Body of pancreas (tissue), 4 donors: ENCODE measurements around the gene FBXL2. TPM values are rescaled to one million over a fixed set of nuclear protein-coding genes. Genes with fewer than 3 reads are reported as not detected.

Experiments used
- ATAC-seq: fragments of 150-250 bp; one replicate; pipeline ENCODE4 v1.9.1; 2016
- DNase-seq, 4 donors: peaks; one replicate each; pipeline ENCODE4 v3.0.0-alpha.2; 2019
- H3K27ac ChIP-seq, 4 donors: fragments of 200-600 bp; sonication (generic); 1 replicate in 3 of 4; 2 replicates in 1 of 4; pipeline versions ENCODE4 v1.5.1 to v1.6.1; 2016 to 2019; ENCODE audit warnings: mild to moderate bottlenecking in 1 of 4, mixed read lengths in 1 of 4, moderate library complexity in 1 of 4
- H3K27me3 ChIP-seq, 2 donors: fragments of 200-600 bp; sonication (generic); one replicate each; pipeline ENCODE4 v1.6.0; 2016; ENCODE audit warnings: mild to moderate bottlenecking in 1 of 2
- H3K36me3 ChIP-seq, 2 donors: fragments of 200-600 bp; sonication (generic); replicated peaks in 1 of 2; 2 replicates each; pipeline ENCODE4 v1.5.1; 2016; ENCODE audit warnings: low read depth in 2 of 2; ENCODE audit not compliant: insufficient read depth in 1 of 2
- H3K4me1 ChIP-seq: fragments of 200-600 bp; sonication (generic); one replicate; pipeline ENCODE4 v1.6.0; 2016
- H3K4me3 ChIP-seq, 2 donors: fragments of 200-600 bp; sonication (generic); 1 replicate in 1 of 2; 2 replicates in 1 of 2; pipeline ENCODE4 v1.5.1; 2016 to 2019
- H3K9me3 ChIP-seq, 3 donors: fragments of 200-600 bp; sonication (generic); 1 replicate in 2 of 3; 2 replicates in 1 of 3; pipeline ENCODE4 v1.5.1; 2016
- POLR2A ChIP-seq, 3 donors: fragments of 450-650 bp; IDR thresholded peaks; one replicate each; pipeline ENCODE4 v1.6.1; 2016; ENCODE audit warnings: antibody characterized with exemption in 3 of 3, mild to moderate bottlenecking in 2 of 3
- WGBS, 2 donors: methylation state at CpG; one replicate each; pipeline ENCODE4 v1.1.5; 2017; 5-methylcytosine and 5-hydroxymethylcytosine counted together
- intact Hi-C: fragments of 100-400 bp; cut with DNase I; formaldehyde crosslinking; loops from one replicate; pipeline ENCODE4 v1.15.1; 2023
- total RNA-seq, 2 donors: library from RNA; depleted of rRNA; stranded (reverse); fragments of >200 nt; gene quantifications; one replicate each; pipeline ENCODE4 v1.1.0, GENCODE V29; 2016
- TF ChIP-seq, protein P1 (sequence below), 7 experiments: fragments of 450-650 bp in 4 of 7; fragments of 200-600 bp in 3 of 7; sonication (generic) in 3 of 7; IDR thresholded peaks; one replicate each; pipeline ENCODE4 v1.5.1; 2016 to 2019; ENCODE audit warnings: antibody characterized with exemption in 7 of 7

FBXL2 gene
- total RNA-seq, 2 donors from 2014 or later: 5.3 to 6.7 TPM

DNA sequence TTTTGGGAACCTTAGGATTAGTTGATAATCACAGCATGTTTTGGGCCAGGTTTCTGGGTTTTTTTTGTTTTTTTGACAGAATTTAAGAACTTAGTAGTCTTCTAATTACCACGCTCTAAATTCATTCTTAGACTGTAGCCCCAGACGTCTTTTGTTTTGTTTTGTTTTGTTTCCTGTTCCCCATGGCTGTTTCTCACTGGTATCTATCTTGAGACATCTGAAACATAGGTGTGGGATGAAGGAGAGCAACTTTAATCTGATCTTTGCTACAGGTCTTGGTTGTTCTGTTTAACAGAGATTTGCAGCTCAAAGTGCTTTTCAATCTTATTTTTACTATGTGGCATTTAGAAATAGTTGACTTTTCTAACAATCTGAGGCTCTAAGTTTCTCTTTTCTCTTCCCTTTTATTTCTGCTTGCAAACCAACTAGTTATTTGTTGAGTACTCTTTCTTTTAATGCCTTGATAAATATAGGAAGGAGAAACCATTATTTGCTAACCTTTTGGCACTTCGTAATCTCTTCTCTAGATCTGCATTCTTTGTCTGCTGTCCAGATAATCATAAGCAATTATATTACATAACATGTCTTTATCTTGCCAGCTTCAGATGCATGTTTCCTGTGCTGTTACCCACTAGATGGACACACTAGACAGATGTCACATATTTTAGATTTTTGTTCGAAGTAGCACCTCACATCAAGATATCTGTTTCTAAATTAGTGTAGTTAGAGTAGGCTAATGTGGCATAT lies 40.9 kb downstream of the FBXL2 start:
- 65 to 68% methylated on average over 4 of the region's 4 CpGs for WGBS, 2 donors
- no peak for TF ChIP-seq POLR2A (IDR thresholded peaks at IDR 0.05)
- TF ChIP-seq, protein P1, sequence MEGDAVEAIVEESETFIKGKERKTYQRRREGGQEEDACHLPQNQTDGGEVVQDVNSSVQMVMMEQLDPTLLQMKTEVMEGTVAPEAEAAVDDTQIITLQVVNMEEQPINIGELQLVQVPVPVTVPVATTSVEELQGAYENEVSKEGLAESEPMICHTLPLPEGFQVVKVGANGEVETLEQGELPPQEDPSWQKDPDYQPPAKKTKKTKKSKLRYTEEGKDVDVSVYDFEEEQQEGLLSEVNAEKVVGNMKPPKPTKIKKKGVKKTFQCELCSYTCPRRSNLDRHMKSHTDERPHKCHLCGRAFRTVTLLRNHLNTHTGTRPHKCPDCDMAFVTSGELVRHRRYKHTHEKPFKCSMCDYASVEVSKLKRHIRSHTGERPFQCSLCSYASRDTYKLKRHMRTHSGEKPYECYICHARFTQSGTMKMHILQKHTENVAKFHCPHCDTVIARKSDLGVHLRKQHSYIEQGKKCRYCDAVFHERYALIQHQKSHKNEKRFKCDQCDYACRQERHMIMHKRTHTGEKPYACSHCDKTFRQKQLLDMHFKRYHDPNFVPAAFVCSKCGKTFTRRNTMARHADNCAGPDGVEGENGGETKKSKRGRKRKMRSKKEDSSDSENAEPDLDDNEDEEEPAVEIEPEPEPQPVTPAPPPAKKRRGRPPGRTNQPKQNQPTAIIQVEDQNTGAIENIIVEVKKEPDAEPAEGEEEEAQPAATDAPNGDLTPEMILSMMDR (IDR thresholded peaks at IDR 0.05): no peak
- Histone ChIP-seq H3K36me3 (no peaks in the 10 kb centered on the region), H3K4me3 (no peak overlapping the region), H3K9me3 (no peaks in the 10 kb centered on the region), H3K27me3 (no peaks in the 10 kb centered on the region), H3K4me1 (no peaks in the 10 kb centered on the region), H3K27ac (no peak overlapping the region)
- DNase-seq: no peak
- intact Hi-C loops: no loop called here
- ATAC-seq: no peak

DNA sequence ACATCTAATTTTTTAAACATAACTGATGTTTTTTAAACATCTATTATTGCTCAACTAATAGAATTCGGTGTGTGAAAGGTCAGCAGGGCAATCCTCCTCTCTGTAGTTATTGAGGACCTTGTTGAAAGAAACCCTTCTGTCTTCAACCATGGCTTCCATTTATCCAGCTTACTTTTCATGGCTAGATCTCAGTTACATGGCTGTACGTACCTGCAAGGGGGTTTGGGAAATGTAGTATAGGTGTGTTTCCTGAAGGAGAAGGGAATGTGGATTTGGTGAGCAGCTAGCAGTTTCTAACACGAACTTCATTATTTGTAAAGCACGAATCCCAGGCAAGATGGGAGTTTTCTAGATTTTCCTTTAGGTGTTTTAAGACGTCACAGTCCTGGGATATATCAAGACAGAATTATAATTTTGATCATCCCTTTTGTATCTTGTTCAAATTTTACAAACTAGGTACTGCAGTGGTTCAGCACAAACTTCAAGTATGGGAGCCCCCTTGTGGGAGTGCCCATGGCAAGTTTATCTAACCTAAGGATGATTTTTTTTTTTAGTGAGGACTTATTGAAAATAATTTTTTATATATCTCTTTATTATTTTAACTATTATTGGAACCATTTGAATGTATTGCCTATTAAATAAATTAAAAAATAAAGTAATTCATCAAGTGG lies 41.6 kb downstream of the FBXL2 start:
- Histone ChIP-seq H3K27me3 (no peaks in the 10 kb centered on the region), H3K4me3 (no peak overlapping the region), H3K9me3 (no peaks in the 10 kb centered on the region), H3K27ac (no peak overlapping the region), H3K36me3 (no peaks in the 10 kb centered on the region), H3K4me1 (no peaks in the 10 kb centered on the region)
- no peak for ATAC-seq
- no peak for DNase-seq
- 85 to 87% methylated on average over 5 of the region's 5 CpGs for WGBS, 2 donors
- intact Hi-C loops: no loop called here
- TF ChIP-seq POLR2A (IDR thresholded peaks at IDR 0.05): no peak
- TF ChIP-seq, protein P1 (IDR thresholded peaks at IDR 0.05): no peak

DNA sequence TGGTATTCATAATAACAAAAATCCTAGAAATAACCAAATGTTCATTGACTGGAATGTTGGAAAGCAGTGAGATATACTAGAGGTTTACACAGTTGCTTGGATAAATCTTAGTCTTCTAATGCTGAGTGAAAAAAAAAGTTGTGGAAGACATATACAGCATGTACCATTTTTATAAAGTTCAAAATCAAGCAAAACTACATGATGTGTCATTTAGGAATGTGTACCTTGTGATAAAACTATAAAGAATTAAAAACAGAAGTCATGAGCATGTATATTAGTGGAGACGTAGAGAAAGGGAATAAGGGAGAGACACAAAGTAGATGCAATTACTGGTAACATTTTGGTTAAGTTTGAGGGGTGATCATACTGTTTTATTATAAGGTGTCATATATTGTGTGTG lies 45.2 kb downstream of the FBXL2 start:
- intact Hi-C loops: no loop called here
- Histone ChIP-seq H3K9me3 (no peaks in the 10 kb centered on the region), H3K36me3 (no peaks in the 10 kb centered on the region), H3K27me3 (no peaks in the 10 kb centered on the region), H3K4me3 (no peak overlapping the region), H3K4me1 (no peaks in the 10 kb centered on the region), H3K27ac (no peak overlapping the region)
- TF ChIP-seq, protein P1 (IDR thresholded peaks at IDR 0.05): no peak
- TF ChIP-seq POLR2A (IDR thresholded peaks at IDR 0.05): no peak
- DNase-seq (no peak), ATAC-seq (no peak)
- 90 to 91% methylated on average over 1 of the region's 1 CpG for WGBS, 2 donors

DNA sequence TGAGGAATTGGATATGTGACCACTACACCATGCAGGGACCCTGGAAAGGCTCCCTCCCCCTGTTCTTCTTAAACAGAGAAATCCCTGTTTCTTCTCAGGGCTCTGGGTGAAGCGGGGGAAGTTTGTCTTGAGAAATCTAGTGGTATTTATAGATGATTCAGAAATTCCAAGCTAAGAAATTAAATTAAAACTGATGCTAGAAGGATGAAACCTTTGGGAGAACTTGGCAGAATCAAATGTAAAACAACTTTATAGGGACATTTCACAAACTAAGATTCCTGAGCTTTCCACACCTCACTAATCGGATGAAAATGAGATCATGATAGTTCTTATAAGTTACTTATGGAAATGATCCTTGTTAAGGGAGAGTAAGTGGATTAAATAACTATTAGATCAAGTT lies 54.2 kb downstream of the FBXL2 start:
- intact Hi-C loops: no loop called here
- no peak overlapping the region for H3K4me3 ChIP-seq
- no peak for TF ChIP-seq POLR2A (IDR thresholded peaks at IDR 0.05)
- TF ChIP-seq, protein P1 (IDR thresholded peaks at IDR 0.05): no peak
- H3K9me3 ChIP-seq: peaks cover 0 to 7% (median 0%) of the 10 kb centered on the region in 3 donors
- WGBS, 2 donors: 91% methylated on average over 2 of the region's 2 CpGs
- DNase-seq: no peak
- no peaks in the 10 kb centered on the region for H3K27me3 ChIP-seq
- no peaks in the 10 kb centered on the region for H3K36me3 ChIP-seq
- no peak for ATAC-seq
- H3K27ac ChIP-seq: no peak overlapping the region
- H3K4me1 ChIP-seq: no peaks in the 10 kb centered on the region
